Lung microvascular endothelial cell (primary cell): ENCODE data around the gene IFITM10. TPM values are rescaled to one million over a fixed set of nuclear protein-coding genes. Genes with fewer than 3 reads are reported as not detected.
"Not testable (repeated sequence)": the region's sequence is repeated elsewhere in the genome, so short reads cannot be mapped to it uniquely, and the experiment has no call there.

ENCODE experiments used
- DNase-seq, 2 donors: peaks; one replicate each; pipeline versions ENCODE4 v3.0.0 to v3.0.0-alpha.2; 2010; ENCODE audit warnings: low read depth in 2 of 2
- total RNA-seq: library from RNA; depleted of rRNA; stranded (reverse); fragments of >200 nt; gene quantifications from 2 replicates; pipeline ENCODE4 v1.2.1, GENCODE V29; 2014

IFITM10 gene
- total RNA-seq, 1 donor from 2014 or later: 1.2 TPM

DNA sequence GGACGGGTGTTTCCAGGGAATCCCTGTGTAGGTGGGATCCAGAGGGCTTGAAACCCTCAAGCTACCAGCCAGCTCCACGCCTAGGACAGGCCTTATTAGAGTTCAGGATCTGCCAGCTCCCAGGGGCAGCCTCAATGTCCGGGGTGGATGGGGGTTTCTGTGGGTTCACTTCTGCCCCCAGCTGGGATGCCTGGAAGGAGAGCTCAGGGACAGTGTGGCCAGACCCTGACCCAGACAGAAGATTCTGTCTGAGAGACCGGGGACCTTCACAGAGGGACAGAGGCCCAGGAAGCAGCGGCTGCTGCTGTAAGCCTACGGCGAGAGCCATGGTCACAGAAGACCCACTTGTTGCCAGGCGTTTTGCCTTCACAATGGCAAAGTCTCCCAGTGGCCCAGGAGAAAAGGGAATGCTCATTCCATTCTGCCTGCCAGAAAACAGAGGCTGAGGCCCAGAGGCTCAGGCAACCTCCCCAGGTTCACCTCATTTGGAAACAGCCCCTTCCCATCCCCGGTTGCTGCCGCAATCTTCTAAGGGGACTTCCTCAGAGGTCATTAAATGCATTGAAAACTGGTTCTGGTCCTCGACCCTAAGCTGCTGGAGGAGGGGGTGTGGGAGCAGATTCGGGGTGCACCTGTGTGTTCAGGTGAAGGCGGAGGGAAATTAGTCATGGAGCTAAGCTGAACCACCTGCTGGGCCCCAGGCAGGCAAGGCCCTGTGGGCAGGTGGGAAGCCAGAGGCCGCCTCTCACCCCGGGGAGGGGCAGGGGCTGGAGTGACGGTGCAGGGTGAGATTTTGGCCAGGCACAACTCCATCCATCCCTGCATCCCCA lies 58.3 kb downstream of the IFITM10 start:
- no peak for DNase-seq

DNA sequence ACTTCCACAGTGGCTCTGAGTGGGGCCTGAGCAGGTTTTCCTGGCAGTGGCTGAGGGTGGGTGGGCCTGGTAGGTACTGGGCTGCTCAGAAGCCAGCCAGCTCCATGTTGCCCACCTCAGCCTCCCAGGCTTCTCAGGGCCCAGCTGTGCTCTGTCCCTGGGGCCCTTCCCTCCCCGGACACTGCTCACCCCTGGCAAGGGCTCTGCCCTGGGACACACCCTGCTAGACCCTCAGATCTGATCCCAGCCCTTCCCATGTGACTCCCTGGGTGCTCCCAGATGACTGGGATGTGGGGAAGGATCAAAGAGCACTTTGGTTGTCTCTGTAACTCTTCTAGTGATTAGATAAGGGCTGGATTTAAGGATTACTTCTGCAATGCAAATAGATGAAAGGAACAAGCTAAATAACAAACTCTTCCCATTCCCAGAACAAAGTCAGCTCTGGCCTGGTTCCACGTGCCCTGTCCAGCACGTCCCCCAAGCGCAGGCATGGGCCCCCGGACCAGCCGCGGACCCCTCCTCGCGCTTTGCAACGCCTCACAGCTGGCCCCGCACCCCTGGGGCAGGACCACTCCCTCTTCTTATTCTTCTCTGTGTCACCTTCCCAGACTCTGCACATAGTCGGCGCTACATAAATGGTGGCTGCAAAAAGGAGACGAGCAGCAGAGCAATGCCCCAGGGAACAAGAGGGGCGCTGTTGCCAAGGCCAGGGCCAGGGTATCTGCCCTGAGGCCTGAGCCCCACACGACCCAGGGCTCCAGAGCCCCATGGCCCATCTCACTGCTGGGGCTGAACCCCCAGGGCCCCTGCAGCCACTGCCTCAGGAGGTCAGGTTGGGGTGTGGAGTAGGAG lies 59.1 kb downstream of the IFITM10 start:
- no peak for DNase-seq

DNA sequence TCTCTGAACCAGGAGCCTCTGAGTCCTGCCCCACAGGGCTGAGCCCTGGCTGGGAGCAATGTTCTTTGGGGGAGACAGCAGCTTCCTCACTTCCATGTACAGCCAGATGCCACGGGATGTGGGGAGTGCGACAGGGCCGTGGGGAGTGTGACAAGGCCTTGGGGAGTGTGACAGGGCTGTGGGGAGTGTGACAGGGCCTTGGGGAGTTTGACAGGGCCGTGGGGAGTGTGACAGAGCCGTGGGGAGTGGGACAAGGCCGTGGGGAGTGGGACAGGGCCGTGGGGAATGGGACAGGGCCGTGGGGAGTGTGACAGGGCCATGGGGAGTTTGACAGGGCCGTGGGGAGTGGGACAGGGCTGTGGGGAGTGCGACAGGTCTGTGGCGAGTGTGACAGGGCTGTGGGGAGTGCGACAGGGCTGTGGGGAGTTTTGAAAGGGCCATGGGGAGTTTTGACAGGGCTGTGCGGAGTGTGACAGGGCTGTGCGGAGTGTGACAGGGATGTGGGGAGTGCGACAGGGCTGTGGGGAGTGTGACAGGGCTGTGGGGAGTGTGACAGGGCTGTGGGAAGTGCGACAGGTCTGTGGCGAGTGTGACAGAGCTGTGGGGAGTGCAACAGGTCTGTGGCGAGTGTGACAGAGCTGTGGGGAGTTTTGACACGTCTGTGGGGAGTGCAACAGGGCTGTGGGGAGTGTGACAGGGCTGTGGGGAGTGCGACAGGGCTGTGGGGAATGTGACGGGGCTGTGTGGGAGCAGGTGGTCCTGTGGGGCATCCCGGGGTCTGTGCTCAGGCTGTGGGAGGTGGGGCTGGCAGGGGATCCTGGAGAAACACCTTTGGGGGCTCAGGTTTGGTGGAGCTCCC lies 60.0 kb downstream of the IFITM10 start:
- no peak for DNase-seq

DNA sequence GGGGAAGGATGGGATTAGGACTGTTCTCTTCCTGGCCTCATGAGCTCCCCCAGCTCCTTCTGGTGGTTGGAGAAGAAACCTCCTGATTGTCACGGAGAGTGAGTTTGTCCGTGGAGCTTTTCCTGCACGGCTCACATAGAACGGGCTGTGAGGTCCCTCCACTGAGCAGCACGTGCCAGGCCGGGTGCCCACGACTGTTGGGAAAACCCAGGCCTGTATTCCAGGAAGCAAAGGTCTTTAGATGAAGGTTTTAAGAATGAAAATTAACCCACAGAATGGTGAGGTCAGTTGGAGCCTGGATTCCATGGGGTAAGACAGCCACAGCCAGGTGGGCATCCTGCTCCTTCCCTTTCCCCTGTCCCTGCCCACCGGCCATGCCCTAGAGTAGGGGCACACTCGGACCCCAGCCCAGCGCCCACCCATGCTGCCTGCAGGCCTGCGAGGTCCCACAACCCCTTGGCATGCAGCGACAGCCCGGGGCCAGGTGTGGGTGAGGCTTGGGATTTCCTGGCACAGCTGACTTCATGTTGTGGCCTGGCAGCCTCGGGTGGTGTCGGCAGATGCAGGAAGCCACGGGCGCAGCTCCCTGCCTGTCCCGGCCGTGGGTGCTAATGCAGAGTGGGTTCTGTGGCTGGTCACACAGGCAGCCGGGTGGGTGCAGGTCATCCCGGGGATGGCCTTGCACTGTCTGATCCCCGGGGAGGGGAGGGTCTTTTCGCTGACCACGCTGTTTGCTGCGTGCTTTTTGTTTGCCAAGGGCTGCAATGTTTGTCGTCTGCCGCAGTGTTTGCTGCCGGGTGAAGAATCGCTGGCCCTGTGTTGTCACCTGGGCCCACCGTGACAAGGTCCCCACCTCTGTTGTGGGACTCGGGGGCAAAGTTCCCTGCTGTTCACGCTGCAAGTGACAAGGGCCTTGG lies 60.9 kb downstream of the IFITM10 start:
- not testable (repeated sequence) for DNase-seq

DNA sequence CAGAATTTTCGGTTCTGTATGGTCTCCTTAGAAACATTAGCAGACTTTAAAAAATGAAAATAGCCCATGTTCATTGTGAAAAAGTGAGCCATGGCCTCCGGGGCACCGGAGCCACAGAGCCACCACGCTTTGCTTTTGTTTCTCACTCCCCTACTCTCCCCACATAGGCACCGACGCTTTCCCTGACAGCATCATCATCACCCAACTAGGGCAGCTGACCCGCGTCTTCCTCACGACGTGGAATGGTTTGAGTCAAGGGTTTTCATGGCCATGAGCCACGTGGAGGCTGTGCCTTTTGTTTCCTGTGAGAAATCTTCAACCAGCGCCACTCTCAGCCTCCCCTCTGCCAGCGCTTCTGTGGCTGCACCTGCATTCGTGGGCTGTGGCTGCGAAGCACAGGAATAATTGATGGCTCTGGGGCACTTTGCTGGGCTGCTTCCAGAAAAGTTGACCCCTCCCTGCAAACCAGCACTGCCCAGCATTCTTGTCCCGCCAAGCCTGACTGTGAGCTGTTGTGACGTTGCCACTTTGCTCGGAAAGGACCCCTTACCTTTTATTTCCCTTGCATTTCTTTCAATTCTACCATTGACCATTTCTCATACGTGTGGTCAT lies 62.0 kb downstream of the IFITM10 start:
- not testable (repeated sequence) for DNase-seq

DNA sequence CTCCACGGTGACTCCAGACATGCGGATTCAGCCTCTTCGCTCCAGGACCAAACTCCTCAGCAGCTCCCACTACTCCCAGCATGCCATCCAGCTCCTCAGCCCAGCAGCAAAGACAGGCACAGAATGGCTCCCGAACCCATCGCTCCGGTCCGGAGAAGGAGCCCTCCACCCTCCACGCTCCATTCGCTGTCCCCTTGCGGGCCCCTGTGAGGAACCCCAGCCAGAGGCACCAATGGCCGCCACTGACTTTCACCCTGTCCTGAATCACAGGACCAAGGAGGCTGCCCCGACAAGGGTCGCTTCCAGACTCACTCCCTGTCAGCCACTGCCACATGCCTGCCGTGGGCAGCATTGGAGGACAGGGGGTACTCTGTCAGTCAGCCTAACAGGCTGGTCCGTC lies 64.2 kb downstream of the IFITM10 start:
- not testable (repeated sequence) for DNase-seq

DNA sequence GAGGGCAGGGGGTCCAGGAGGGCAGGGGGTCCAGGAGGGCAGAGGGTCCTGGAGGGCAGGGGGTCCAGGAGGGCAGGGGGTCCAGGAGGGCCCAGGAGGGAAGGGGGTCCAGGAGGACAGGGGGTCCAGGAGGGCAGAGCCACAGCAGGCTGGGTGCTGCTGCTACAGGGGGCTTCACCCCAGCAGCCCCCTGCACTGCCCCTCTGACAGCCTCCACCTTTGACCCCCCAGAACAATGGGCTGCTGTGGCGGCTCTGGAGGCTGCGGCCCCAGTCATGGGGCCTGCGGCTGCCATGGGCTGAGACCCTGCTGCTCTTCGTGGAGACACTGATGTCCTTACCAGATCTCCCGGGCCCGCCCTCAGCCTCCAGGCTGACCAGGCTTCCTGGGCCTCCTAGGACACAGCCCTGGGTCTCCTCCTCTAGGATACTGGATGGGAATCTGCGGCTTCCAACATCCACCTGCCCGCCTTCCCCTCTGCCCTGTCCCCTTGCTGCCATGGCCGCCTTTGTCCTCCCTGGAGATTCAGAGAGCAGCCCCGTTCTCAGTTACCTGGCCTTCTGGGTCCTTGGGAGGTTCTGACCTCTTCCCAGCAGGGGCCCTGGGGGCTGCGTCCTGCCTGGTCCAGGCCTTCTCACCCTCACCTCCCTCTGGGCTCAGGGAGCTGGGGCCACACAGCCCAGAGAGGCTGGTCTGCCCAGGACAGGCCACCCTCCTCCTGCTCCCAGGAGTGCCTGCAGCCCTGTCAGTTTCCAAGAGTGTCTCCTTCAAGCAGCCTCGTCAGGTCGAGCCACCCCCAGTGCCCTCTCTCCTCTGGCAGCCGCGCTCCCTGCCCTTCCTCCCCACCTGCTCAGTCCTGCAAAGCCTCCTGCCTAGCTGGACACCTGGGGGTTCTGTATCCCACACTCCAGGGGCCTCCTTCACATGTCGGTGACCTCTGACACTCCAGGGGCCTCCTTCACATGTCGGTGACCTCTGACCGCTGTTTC lies 65.2 kb downstream of the IFITM10 start:
- not testable (repeated sequence) for DNase-seq

DNA sequence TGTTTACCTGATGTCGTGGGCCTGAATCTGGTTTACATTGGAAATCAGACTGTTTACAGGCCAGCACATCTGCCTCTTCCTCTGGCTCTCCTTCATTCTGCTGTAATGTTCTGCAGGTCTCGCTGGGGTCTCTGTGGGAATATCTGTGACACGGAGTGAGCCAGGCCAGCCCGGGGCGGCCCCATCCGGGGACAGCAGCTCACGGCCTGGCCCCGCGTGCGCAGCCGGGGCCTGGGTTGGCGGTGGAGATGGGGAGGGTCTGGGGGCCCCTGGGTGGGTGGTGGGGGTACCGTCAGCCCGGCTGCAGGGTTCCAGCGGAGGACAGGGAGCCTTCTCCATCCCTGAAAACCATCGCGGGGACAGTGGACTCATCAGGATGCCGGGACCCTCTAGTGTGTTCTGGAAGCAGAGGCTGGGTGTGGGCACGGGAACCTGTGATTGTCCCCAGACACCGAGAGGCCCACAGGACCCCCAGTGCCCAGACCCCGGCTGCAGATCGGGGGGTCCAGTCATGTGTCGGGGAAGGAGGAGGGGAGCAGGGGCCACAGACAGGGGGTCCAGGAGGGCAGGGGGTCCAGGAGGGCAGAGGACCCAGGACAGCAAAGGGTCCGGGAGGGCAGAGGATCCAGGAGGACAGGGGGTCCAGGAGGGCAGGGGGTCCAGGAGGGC lies 66.4 kb downstream of the IFITM10 start:
- DNase-seq: not testable (repeated sequence)

DNA sequence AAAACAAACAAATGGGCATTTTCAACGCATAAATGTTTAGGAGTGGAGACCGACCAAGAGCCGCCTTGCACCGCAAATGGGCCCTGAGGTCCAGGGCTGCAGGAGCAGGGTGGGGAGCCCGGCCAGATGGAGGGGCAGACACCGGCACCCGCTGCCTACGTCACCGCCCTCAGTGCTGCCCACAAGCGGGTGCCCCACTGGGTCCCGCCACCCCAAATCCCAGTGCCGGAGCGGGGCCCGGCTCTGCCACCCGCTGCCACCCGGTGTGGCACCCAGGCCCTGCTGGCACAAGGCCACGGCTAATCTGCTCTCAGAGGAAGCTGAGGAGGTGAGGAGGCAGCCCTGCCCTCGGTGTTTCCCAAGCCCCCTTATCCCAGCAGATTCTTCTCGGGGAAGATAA lies 67.2 kb downstream of the IFITM10 start:
- DNase-seq: not testable (repeated sequence)

Other genes starting within 250 kb of the IFITM10 start
- 0.22 and 0.40 TPM in 2 replicates for gene DUSP8, start 178.3 kb downstream of the IFITM10 start, total RNA-seq
- gene KRTAP5-1, start 165.3 kb downstream of the IFITM10 start, total RNA-seq: not detected in 2 replicates
- not detected in 2 replicates for gene KRTAP5-2, start 152.3 kb downstream of the IFITM10 start, total RNA-seq
- gene KRTAP5-3, start 142.1 kb downstream of the IFITM10 start, total RNA-seq: not detected in 2 replicates
- not detected in 2 replicates for gene KRTAP5-4, start 128.5 kb downstream of the IFITM10 start, total RNA-seq
- gene KRTAP5-5, start 120.8 kb downstream of the IFITM10 start, total RNA-seq: not detected in 2 replicates
- not detected in 2 replicates for gene KRTAP5-6, start 53.4 kb downstream of the IFITM10 start, total RNA-seq
- 158 and 532 TPM in 2 replicates for gene CTSD, start 13.3 kb upstream of the IFITM10 start, total RNA-seq
- not detected in 2 replicates for gene SYT8, start 84.4 kb upstream of the IFITM10 start, total RNA-seq
- gene TNNI2, start 88.4 kb upstream of the IFITM10 start, total RNA-seq: not detected in 2 replicates
- under 0.01 TPM in 1 of 2 replicates, not detected in the other for gene LSP1, start 102.5 kb upstream of the IFITM10 start, total RNA-seq
- not detected in 2 replicates for gene PRR33, start 141.3 kb upstream of the IFITM10 start, total RNA-seq
- gene TNNT3, start 169.1 kb upstream of the IFITM10 start, total RNA-seq: not detected in 2 replicates
- 58.0 and 77.6 TPM in 2 replicates for gene MRPL23, start 196.7 kb upstream of the IFITM10 start, total RNA-seq
- gene H19, start 247.2 kb upstream of the IFITM10 start, total RNA-seq: 20.0 and 53.6 TPM in 2 replicates